Ishikawa (cell line): ENCODE data around the gene FCHSD2.

Source experiments
- CEBPB ChIP-seq: IDR thresholded peaks from 2 replicates; pipeline ENCODE4 v1.6.1; 2012
- CREB1 ChIP-seq: IDR thresholded peaks from 2 replicates; pipeline ENCODE4 v1.6.1; 2012; ENCODE audit warnings: low read depth
- EGR1 ChIP-seq: IDR thresholded peaks from 2 replicates; pipeline ENCODE4 v1.6.1; 2012
- EP300 ChIP-seq: IDR thresholded peaks from 2 replicates; pipeline ENCODE4 v1.6.1; 2012; ENCODE audit warnings: borderline replicate concordance
- FOXM1 ChIP-seq: IDR thresholded peaks from 2 replicates; pipeline ENCODE4 v1.6.1; 2012; ENCODE audit warnings: low read depth, borderline replicate concordance
- NFIC ChIP-seq: IDR thresholded peaks from 2 replicates; pipeline ENCODE4 v1.6.1; 2012
- RAD21 ChIP-seq: IDR thresholded peaks from 2 replicates; pipeline ENCODE4 v1.6.1; 2012; ENCODE audit warnings: low read depth
- TAF1 ChIP-seq: IDR thresholded peaks from 2 replicates; pipeline ENCODE4 v1.6.1; 2012; ENCODE audit warnings: low read depth, mild to moderate bottlenecking
- TCF12 ChIP-seq: IDR thresholded peaks from 2 replicates; pipeline ENCODE4 v1.6.1; 2012; ENCODE audit warnings: low read depth
- TEAD4 ChIP-seq: IDR thresholded peaks from 2 replicates; pipeline ENCODE4 v1.6.1; 2012
- YY1 ChIP-seq: IDR thresholded peaks from 2 replicates; pipeline ENCODE4 v1.6.1; 2012; ENCODE audit warnings: low read depth
- ZBTB7A ChIP-seq: IDR thresholded peaks from 2 replicates; pipeline ENCODE4 v1.6.1; 2012; ENCODE audit warnings: low read depth
- TF ChIP-seq, protein P1 (sequence below): IDR thresholded peaks from 2 replicates; pipeline ENCODE4 v1.6.1; 2012
- TF ChIP-seq, protein P2 (sequence below): IDR thresholded peaks from 2 replicates; pipeline ENCODE4 v1.6.1; 2012
- TF ChIP-seq, protein P3 (sequence below): IDR thresholded peaks from 2 replicates; pipeline ENCODE4 v1.6.1; 2012; ENCODE audit warnings: low read depth, mild to moderate bottlenecking

FCHSD2 gene

DNA sequence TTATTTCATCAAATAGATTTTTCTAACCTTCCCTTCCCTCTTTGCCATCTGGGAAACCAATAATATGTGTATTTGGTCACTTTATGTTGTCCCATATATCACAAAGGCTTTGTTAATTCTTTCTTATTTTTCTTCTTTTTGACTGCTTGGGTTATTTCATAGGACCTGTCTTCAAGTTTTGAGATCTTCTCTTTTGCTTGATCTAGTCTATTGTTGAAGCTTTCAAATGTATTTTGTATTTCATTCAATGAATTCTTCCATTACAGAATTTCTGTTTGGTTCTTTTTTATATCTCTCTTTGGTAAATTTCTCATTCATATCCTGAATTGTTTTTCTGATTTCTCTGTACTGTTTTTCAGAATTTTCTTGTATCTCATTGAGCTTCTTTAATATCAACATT is 132.1 kb downstream of the FCHSD2 start:
- TF ChIP-seq EP300 (no peak), FOXM1 (no peak), CEBPB (no peak), TAF1 (no peak), EGR1 (no peak), CREB1 (no peak), NFIC (no peak), YY1 (no peak), ZBTB7A (no peak), TCF12 (no peak), RAD21 (no peak), TEAD4 (no peak)
- TF ChIP-seq, protein P1, sequence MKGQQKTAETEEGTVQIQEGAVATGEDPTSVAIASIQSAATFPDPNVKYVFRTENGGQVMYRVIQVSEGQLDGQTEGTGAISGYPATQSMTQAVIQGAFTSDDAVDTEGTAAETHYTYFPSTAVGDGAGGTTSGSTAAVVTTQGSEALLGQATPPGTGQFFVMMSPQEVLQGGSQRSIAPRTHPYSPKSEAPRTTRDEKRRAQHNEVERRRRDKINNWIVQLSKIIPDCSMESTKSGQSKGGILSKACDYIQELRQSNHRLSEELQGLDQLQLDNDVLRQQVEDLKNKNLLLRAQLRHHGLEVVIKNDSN = no peak

DNA sequence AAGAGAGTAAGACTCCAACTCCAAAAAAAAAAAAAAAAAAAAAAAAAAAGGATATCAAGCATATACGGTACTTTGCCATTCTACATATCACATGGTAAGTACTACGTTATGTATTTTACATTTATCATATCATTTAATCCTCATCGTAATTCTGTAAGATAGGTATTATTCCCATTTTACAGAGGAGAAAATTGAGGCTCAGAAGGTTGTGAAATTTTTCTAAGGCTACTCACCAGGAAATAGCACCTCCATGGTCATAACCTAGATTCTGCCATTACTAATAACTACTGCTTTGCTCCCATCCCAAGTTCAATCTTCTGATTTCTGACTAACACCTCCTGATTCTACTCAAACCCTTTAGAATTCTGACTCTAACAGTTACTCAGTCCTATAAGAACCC is 138.0 kb downstream of the FCHSD2 start:
- no peak for TF ChIP-seq EP300
- TF ChIP-seq, protein P1 = no peak
- TF ChIP-seq TEAD4 = no peak
- TF ChIP-seq CREB1 = no peak
- no peak for TF ChIP-seq EGR1
- TF ChIP-seq TCF12 = no peak

DNA sequence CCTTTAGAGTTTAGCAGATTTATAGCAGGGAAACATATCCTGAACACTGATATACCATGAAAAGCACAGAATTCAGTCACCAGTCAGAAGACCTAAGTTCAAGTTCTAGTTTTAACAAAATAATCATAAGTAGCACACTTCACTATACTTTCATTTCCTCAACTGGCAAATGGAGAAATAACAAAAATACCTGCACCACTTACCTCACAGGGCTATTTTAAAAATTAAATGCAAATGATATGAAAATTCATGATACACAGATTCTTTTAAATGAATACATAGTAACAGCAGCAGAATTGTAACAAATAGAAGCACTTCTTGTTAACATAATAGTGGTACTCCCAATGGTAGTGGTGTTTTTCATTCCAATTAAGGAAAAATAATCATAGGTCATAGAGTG is 139.0 kb downstream of the FCHSD2 start:
- TF ChIP-seq, protein P1 = no peak
- TF ChIP-seq NFIC (no peak), TAF1 (no peak), EGR1 (no peak), TCF12 (no peak), EP300 (no peak), CEBPB (no peak), CREB1 (no peak)
- TF ChIP-seq, protein P2, sequence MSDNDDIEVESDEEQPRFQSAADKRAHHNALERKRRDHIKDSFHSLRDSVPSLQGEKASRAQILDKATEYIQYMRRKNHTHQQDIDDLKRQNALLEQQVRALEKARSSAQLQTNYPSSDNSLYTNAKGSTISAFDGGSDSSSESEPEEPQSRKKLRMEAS = no peak

DNA sequence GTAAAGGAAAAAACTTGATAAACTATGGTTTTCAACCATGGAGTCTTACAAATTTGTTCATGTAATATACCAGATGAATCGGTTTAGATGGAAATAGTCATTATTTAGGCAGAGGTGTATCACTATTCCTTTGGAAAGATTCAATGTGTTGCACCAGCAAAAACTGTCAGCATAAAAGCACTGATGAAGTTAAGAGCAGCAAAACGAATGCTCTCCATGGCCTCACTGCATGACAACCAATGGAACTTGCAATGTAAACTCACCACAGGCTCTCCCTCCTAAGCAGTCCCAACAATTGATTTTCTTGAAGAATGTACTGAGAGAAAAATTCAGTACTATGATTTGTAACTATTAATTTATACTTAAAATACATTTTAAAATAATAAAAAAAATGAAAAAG is 139.9 kb downstream of the FCHSD2 start:
- TF ChIP-seq, protein P3, sequence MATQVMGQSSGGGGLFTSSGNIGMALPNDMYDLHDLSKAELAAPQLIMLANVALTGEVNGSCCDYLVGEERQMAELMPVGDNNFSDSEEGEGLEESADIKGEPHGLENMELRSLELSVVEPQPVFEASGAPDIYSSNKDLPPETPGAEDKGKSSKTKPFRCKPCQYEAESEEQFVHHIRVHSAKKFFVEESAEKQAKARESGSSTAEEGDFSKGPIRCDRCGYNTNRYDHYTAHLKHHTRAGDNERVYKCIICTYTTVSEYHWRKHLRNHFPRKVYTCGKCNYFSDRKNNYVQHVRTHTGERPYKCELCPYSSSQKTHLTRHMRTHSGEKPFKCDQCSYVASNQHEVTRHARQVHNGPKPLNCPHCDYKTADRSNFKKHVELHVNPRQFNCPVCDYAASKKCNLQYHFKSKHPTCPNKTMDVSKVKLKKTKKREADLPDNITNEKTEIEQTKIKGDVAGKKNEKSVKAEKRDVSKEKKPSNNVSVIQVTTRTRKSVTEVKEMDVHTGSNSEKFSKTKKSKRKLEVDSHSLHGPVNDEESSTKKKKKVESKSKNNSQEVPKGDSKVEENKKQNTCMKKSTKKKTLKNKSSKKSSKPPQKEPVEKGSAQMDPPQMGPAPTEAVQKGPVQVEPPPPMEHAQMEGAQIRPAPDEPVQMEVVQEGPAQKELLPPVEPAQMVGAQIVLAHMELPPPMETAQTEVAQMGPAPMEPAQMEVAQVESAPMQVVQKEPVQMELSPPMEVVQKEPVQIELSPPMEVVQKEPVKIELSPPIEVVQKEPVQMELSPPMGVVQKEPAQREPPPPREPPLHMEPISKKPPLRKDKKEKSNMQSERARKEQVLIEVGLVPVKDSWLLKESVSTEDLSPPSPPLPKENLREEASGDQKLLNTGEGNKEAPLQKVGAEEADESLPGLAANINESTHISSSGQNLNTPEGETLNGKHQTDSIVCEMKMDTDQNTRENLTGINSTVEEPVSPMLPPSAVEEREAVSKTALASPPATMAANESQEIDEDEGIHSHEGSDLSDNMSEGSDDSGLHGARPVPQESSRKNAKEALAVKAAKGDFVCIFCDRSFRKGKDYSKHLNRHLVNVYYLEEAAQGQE = no peak
- TF ChIP-seq, protein P1 = no peak
- TF ChIP-seq TCF12 (no peak), RAD21 (no peak), YY1 (no peak), FOXM1 (no peak), TEAD4 (no peak), CEBPB (no peak), EGR1 (no peak), EP300 (no peak), ZBTB7A (no peak)
- TF ChIP-seq, protein P2 = no peak

DNA sequence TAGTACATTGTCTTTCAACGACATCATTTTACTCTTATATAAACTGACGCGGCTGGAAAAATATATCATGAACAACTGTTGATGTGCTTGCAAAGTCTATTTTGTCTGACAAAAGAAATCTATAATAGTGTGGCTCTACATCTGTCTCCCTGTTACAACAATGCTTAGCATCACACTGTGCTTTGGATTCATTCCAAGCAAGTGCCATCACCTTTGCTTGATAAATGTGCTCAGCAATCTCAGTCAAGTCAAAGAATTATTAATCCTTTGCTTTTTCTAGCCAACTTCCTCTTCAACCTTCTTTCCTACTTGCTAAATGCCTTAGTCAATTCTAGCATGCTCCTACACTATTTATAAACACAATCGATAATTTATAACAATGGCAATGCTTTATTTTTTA is 140.5 kb downstream of the FCHSD2 start:
- peak; percentile 81 for TF ChIP-seq NFIC
- TF ChIP-seq, protein P3 = no peak

DNA sequence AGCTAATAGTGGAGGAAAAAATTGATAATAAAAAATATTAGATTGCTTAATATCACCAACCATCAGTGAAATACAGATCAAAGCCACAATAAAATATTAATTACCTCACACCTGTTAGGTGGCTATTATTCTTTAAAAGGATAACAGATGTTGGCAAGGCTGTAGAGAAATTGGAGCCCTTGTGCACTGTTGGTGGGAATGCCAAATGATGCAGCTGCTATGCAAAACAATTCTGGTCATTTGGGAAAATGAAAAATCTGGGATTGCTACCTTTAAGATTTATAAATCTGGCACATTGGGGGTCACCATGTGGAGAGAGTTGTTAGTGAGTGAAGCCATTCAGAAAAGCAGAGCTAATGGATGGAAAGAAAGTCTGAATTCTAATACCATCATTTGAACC is 143.4 kb downstream of the FCHSD2 start:
- TF ChIP-seq NFIC (no peak), TAF1 (no peak), YY1 (no peak), EP300 (no peak), EGR1 (no peak), CEBPB (no peak), FOXM1 (no peak), CREB1 (no peak), TCF12 (no peak), ZBTB7A (no peak), TEAD4 (no peak), RAD21 (no peak)
- TF ChIP-seq, protein P2 = no peak
- TF ChIP-seq, protein P1 = no peak
- TF ChIP-seq, protein P3 = no peak
